ENCODE results near the gene TNC.

The TNC gene

DNA sequence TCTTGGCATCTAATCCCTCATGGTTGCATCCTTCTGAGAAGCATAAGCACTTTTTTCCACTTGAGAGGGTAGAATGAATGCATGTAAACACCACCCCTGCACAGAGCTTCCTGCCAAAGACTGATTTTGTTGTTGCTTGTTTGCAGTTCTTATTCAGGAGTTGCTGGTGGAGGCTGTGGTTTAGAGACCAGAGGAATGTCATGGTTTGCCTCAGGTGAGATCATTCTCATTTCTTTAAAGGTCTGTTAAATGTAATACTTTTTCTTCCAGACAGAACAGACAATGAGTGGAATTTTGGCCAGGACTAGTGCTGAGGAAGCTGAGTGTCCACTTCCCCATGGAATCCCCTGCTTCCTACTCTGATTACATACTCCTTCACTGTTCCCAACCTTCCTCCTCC, 3.2 kb upstream of the TNC start:
- no peaks in the 10 kb centered on the region for H3K9me3 ChIP-seq (ENCODE audit: control insufficient read depth, insufficient read depth, low read length)
- H3K27ac ChIP-seq (ENCODE audit: low read depth, low read length): no peak overlapping the region
- peaks cover 26% of the 10 kb centered on the region for H3K27me3 ChIP-seq (ENCODE audit: control insufficient read depth, low read length)
- H3K9me2 ChIP-seq (replicated peaks; ENCODE audit: control insufficient read depth, low read length): no peaks in the 10 kb centered on the region
- no peak overlapping the region for H3K4me3 ChIP-seq (ENCODE audit: low read length)
- TF ChIP-seq, protein P1, sequence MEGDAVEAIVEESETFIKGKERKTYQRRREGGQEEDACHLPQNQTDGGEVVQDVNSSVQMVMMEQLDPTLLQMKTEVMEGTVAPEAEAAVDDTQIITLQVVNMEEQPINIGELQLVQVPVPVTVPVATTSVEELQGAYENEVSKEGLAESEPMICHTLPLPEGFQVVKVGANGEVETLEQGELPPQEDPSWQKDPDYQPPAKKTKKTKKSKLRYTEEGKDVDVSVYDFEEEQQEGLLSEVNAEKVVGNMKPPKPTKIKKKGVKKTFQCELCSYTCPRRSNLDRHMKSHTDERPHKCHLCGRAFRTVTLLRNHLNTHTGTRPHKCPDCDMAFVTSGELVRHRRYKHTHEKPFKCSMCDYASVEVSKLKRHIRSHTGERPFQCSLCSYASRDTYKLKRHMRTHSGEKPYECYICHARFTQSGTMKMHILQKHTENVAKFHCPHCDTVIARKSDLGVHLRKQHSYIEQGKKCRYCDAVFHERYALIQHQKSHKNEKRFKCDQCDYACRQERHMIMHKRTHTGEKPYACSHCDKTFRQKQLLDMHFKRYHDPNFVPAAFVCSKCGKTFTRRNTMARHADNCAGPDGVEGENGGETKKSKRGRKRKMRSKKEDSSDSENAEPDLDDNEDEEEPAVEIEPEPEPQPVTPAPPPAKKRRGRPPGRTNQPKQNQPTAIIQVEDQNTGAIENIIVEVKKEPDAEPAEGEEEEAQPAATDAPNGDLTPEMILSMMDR (IDR thresholded peaks at IDR 0.05; ENCODE audit: low read depth, low read length, poor library complexity, severe bottlenecking): no peak
- TF ChIP-seq EZH2phosphoT487 (IDR thresholded peaks at IDR 0.05; ENCODE audit: borderline replicate concordance, low read length): no peak
- no peaks in the 10 kb centered on the region for H3K36me3 ChIP-seq (ENCODE audit: control insufficient read depth, low read length)
- H3K4me1 ChIP-seq (ENCODE audit: control insufficient read depth, low read length): no peaks in the 10 kb centered on the region
- H3K79me2 ChIP-seq (ENCODE audit: control insufficient read depth, low read length): no peaks in the 10 kb centered on the region
- H3F3A ChIP-seq (ENCODE audit: control insufficient read depth, insufficient read depth): no peaks in the 10 kb centered on the region
- H4K20me1 ChIP-seq (ENCODE audit: control insufficient read depth, insufficient read depth, low read depth, low read length): no peaks in the 10 kb centered on the region
- no peak overlapping the region for H3K4me2 ChIP-seq (ENCODE audit: low read length)

DNA sequence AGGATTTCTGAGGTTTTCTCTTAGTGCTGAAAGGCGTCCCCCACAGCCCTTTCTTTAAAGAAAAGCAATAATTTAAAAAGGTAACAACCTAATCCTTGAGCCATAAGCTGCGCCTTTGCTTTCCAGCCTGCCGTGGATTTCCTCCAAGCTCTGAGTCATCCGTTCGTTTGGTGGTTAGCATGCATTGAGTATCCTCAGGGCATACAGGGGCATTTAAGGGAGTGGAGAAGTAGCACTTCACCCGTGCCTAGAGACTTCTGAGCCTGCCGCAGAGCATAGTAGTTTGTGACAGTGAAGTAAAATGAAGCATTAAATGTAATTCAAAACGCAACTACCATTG, 892 bp upstream of the TNC start:
- no peak for TF ChIP-seq EZH2phosphoT487 (IDR thresholded peaks at IDR 0.05; ENCODE audit: borderline replicate concordance, low read length)
- TF ChIP-seq, protein P1 (IDR thresholded peaks at IDR 0.05; ENCODE audit: low read depth, low read length, poor library complexity, severe bottlenecking): no peak
- H3K4me3 ChIP-seq (ENCODE audit: low read length): no peak overlapping the region
- H3K79me2 ChIP-seq (ENCODE audit: control insufficient read depth, low read length): no peaks in the 10 kb centered on the region
- H4K20me1 ChIP-seq (ENCODE audit: control insufficient read depth, insufficient read depth, low read depth, low read length): no peaks in the 10 kb centered on the region
- no peaks in the 10 kb centered on the region for H3F3A ChIP-seq (ENCODE audit: control insufficient read depth, insufficient read depth)
- H3K4me1 ChIP-seq (ENCODE audit: control insufficient read depth, low read length): no peaks in the 10 kb centered on the region
- H3K27ac ChIP-seq (ENCODE audit: low read depth, low read length): no peak overlapping the region
- H3K9me3 ChIP-seq (ENCODE audit: control insufficient read depth, insufficient read depth, low read length): no peaks in the 10 kb centered on the region
- H3K4me2 ChIP-seq (ENCODE audit: low read length): no peak overlapping the region
- H3K36me3 ChIP-seq (ENCODE audit: control insufficient read depth, low read length): no peaks in the 10 kb centered on the region
- H3K9me2 ChIP-seq (replicated peaks; ENCODE audit: control insufficient read depth, low read length): no peaks in the 10 kb centered on the region
- peaks cover 31% of the 10 kb centered on the region for H3K27me3 ChIP-seq (ENCODE audit: control insufficient read depth, low read length)

DNA sequence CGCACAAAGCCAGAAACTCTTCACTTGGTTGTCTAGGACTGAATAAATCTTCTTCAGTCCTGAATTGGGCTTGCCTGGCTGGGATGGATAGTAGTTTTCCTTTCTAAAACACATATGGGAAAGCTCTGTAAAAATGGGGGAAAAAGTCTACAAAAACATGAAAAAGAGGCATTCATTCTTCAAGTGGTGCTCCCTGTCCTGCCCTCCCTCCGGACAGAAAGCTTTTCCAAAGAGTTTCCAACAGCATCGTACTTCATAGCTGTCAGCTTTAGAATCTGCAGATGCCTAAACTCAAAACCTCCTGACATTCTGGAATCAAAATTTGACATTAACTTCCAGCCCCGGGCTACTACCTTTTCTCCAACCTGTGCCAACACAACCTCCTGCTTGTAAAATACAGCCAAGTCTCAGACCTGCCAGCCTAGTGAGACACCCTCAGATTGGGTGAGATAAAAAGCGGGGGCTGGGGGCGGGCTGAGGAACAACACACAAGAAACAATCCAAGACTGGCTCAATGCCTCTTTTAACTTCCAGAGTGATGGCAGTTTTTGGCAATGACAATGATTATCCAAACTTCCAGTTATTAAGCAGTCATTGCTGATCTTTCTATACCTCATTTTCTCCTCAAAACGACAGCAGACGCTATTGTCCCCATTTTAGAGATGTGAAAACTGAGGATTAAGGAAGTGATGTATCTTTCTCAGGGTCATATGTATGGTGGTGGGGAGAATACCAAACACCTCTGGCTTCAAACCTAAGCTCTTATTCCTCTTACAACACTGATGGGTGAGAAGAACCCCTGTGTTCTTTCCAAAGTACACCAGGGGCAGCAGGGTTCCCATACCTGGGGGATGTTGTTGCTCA, 1.3 kb downstream of the TNC start:
- no peaks in the 10 kb centered on the region for H4K20me1 ChIP-seq (ENCODE audit: control insufficient read depth, insufficient read depth, low read depth, low read length)
- H3K4me1 ChIP-seq (ENCODE audit: control insufficient read depth, low read length): no peaks in the 10 kb centered on the region
- no peak overlapping the region for H3K4me3 ChIP-seq (ENCODE audit: low read length)
- H3K36me3 ChIP-seq (ENCODE audit: control insufficient read depth, low read length): no peaks in the 10 kb centered on the region
- no peaks in the 10 kb centered on the region for H3K9me3 ChIP-seq (ENCODE audit: control insufficient read depth, insufficient read depth, low read length)
- peaks cover 28% of the 10 kb centered on the region for H3K27me3 ChIP-seq (ENCODE audit: control insufficient read depth, low read length)
- no peaks in the 10 kb centered on the region for H3K79me2 ChIP-seq (ENCODE audit: control insufficient read depth, low read length)
- no peak overlapping the region for H3K27ac ChIP-seq (ENCODE audit: low read depth, low read length)
- no peak overlapping the region for H3K4me2 ChIP-seq (ENCODE audit: low read length)
- TF ChIP-seq, protein P1 (IDR thresholded peaks at IDR 0.05; ENCODE audit: low read depth, low read length, poor library complexity, severe bottlenecking): no peak
- no peak for TF ChIP-seq EZH2phosphoT487 (IDR thresholded peaks at IDR 0.05; ENCODE audit: borderline replicate concordance, low read length)
- H3F3A ChIP-seq (ENCODE audit: control insufficient read depth, insufficient read depth): no peaks in the 10 kb centered on the region
- H3K9me2 ChIP-seq (replicated peaks; ENCODE audit: control insufficient read depth, low read length): no peaks in the 10 kb centered on the region
